ENCODE results near the gene NFATC1. TPM values are rescaled to one million over a fixed set of nuclear protein-coding genes. Genes with fewer than 3 reads are reported as not detected.

The NFATC1 gene
- total RNA-seq, 4 donors from 2014 or later: 13.1 to 21.3 (median 16.2) TPM

GRCh38 chr18:79509536-79509930 is 113.8 kb downstream of the NFATC1 start:
- no peak overlapping the region for H3K27ac ChIP-seq
- peaks cover 0 to 41% of the 10 kb centered on the region in 2 donors for H3K36me3 ChIP-seq
- H3K9me3 ChIP-seq: no peaks in the 10 kb centered on the region
- H3K27me3 ChIP-seq: no peaks in the 10 kb centered on the region
- 87 to 100% methylated on average over 1 to 3 of the region's 8 CpGs for WGBS, 2 donors (ENCODE audit: low coverage in 1 of 2)
- no peak for ATAC-seq
- no peak for TF ChIP-seq CTCF (IDR thresholded peaks at IDR 0.05)
- H3K4me1 ChIP-seq: peaks cover 2 to 39% (median 24%) of the 10 kb centered on the region in 3 donors
- H3K4me3 ChIP-seq: no peak overlapping the region

- Histone ChIP-seq H3K9me3 (no peaks in the 10 kb centered on the region), H3K27ac (no peak overlapping the region), H3K4me3 (no peak overlapping the region), H3K4me1 (peaks cover 2 to 39% (median 24%) of the 10 kb centered on the region in 3 donors), H3K36me3 (peaks cover 0 to 41% of the 10 kb centered on the region in 2 donors), H3K27me3 (no peaks in the 10 kb centered on the region)
- TF ChIP-seq EP300 (IDR thresholded peaks at IDR 0.05) (no peak), POLR2AphosphoS5 (IDR thresholded peaks at IDR 0.05) (no peak)
- WGBS, 2 donors (ENCODE audit: low coverage in 1 of 2): 90 to 91% methylated on average over 6 to 12 of the region's 20 CpGs
- no peak for ATAC-seq
Observed at GRCh38 chr18:79510046-79510685, 114.4 kb downstream of the NFATC1 start.

GRCh38 chr18:79510731-79511241 is 115.1 kb downstream of the NFATC1 start:
- Histone ChIP-seq H3K4me3 (no peak overlapping the region), H3K27ac (no peak overlapping the region), H3K4me1 (peaks cover 2 to 35% (median 23%) of the 10 kb centered on the region in 3 donors), H3K27me3 (no peaks in the 10 kb centered on the region), H3K9me3 (no peaks in the 10 kb centered on the region), H3K36me3 (peaks cover 0 to 41% of the 10 kb centered on the region in 2 donors)
- TF ChIP-seq CTCF (IDR thresholded peaks at IDR 0.05) (no peak), POLR2A (IDR thresholded peaks at IDR 0.05) (no peak), EP300 (IDR thresholded peaks at IDR 0.05) (no peak), POLR2AphosphoS5 (IDR thresholded peaks at IDR 0.05) (no peak)
- WGBS, 2 donors (ENCODE audit: low coverage in 1 of 2): no CpG with 5 or more reads among the region's 36 CpGs
- ATAC-seq: no peak

- peaks cover 0 to 41% of the 10 kb centered on the region in 2 donors for H3K36me3 ChIP-seq
- WGBS, 2 donors (ENCODE audit: low coverage in 1 of 2): 94% methylated on average over 6 of the region's 21 CpGs; no CpG with 5 or more reads in 1 of the 2 donors
- no peak overlapping the region for H3K27ac ChIP-seq
- peaks cover 2 to 30% (median 18%) of the 10 kb centered on the region in 3 donors for H3K4me1 ChIP-seq
- no peak for TF ChIP-seq POLR2A (IDR thresholded peaks at IDR 0.05)
- TF ChIP-seq EP300 (IDR thresholded peaks at IDR 0.05): no peak
- TF ChIP-seq CTCF (IDR thresholded peaks at IDR 0.05): no peak
- no peak for TF ChIP-seq POLR2AphosphoS5 (IDR thresholded peaks at IDR 0.05)
- no peak overlapping the region for H3K4me3 ChIP-seq
- no peaks in the 10 kb centered on the region for H3K27me3 ChIP-seq
- no peaks in the 10 kb centered on the region for H3K9me3 ChIP-seq
- ATAC-seq: no peak
Observed at GRCh38 chr18:79511271-79511670, 115.5 kb downstream of the NFATC1 start.

GRCh38 chr18:79511671-79512301 is 116.1 kb downstream of the NFATC1 start:
- TF ChIP-seq CTCF (IDR thresholded peaks at IDR 0.05) (no peak), POLR2AphosphoS5 (IDR thresholded peaks at IDR 0.05) (no peak), EP300 (IDR thresholded peaks at IDR 0.05) (no peak), POLR2A (IDR thresholded peaks at IDR 0.05) (no peak)
- no peak overlapping the region for H3K4me3 ChIP-seq
- ATAC-seq: no peak
- H3K27me3 ChIP-seq: no peaks in the 10 kb centered on the region
- peaks cover 0 to 41% of the 10 kb centered on the region in 2 donors for H3K36me3 ChIP-seq
- no peaks in the 10 kb centered on the region for H3K9me3 ChIP-seq
- no peak overlapping the region for H3K27ac ChIP-seq
- no CpG with 5 or more reads among the region's 32 CpGs for WGBS, 2 donors (ENCODE audit: low coverage in 1 of 2)
- peaks cover 2 to 25% (median 13%) of the 10 kb centered on the region in 3 donors for H3K4me1 ChIP-seq
